Hepatocyte (in vitro differentiated cells): ENCODE results near the gene TMEM51. TPM values are rescaled to one million over a fixed set of nuclear protein-coding genes. Genes with fewer than 3 reads are reported as not detected.

Source experiments
- DNase-seq: peaks from one replicate; pipeline ENCODE4 v3.0.0-alpha.2; 2016; ENCODE audit warnings: low spot score
- H2AFZ ChIP-seq: fragments of 200-600 bp; sonication (generic); 2 replicates; pipeline ENCODE4 v1.6.0; 2016; ENCODE audit warnings: antibody characterized with exemption, mild to moderate bottlenecking
- H3K27ac ChIP-seq: fragments of 200-600 bp; sonication (generic); 2 replicates; pipeline ENCODE4 v1.5.1; 2016; ENCODE audit warnings: mild to moderate bottlenecking
- H3K27me3 ChIP-seq: fragments of 200-600 bp; sonication (generic); 2 replicates; pipeline ENCODE4 v1.6.1; 2016
- H3K36me3 ChIP-seq: fragments of 200-600 bp; sonication (generic); replicated peaks from 2 replicates; pipeline ENCODE4 v1.5.1; 2016; ENCODE audit warnings: low read depth; ENCODE audit not compliant: insufficient read depth
- H3K4me1 ChIP-seq: fragments of 200-600 bp; sonication (generic); 2 replicates; pipeline ENCODE4 v1.5.1; 2016; ENCODE audit warnings: mild to moderate bottlenecking, moderate library complexity; ENCODE audit not compliant: insufficient read depth
- H3K4me2 ChIP-seq: fragments of 200-600 bp; sonication (generic); 2 replicates; pipeline ENCODE4 v1.6.0; 2016
- H3K4me3 ChIP-seq: fragments of 200-600 bp; sonication (generic); 2 replicates; pipeline ENCODE4 v1.5.1; 2016; ENCODE audit warnings: mild to moderate bottlenecking
- H3K79me2 ChIP-seq: fragments of 200-600 bp; sonication (generic); 2 replicates; pipeline ENCODE4 v1.6.0; 2017; ENCODE audit warnings: mild to moderate bottlenecking
- H3K9me2 ChIP-seq: fragments of 200-600 bp; sonication (generic); replicated peaks from 2 replicates; pipeline ENCODE4 v1.6.0; 2017; ENCODE audit warnings: mild to moderate bottlenecking; ENCODE audit not compliant: insufficient read depth
- H3K9me3 ChIP-seq: fragments of 200-600 bp; sonication (generic); 2 replicates; pipeline ENCODE4 v1.5.1; 2016; ENCODE audit warnings: low read depth, mild to moderate bottlenecking
- H4K20me1 ChIP-seq: fragments of 200-600 bp; sonication (generic); 2 replicates; pipeline ENCODE4 v1.6.0; 2016; ENCODE audit warnings: mild to moderate bottlenecking; ENCODE audit not compliant: insufficient read depth, poor library complexity, severe bottlenecking
- EZH2 ChIP-seq: fragments of 200-600 bp; sonication (generic); IDR thresholded peaks from 2 replicates; pipeline ENCODE4 v1.6.1; 2016; ENCODE audit warnings: antibody characterized with exemption, mild to moderate bottlenecking, borderline replicate concordance
- EZH2phosphoT487 ChIP-seq: fragments of 200-600 bp; sonication (generic); IDR thresholded peaks from one replicate; pipeline ENCODE4 v1.6.1; 2018; ENCODE audit warnings: antibody characterized with exemption, mild to moderate bottlenecking, low read depth, moderate library complexity; ENCODE audit not compliant: unreplicated experiment, severe bottlenecking
- WGBS: methylation state at CpG from one replicate; pipeline ENCODE4 v1.1.6; 2016; ENCODE audit warnings: low lambda C conversion rate; ENCODE audit errors: missing lambda C conversion rate; 5-methylcytosine and 5-hydroxymethylcytosine counted together
- polyA plus RNA-seq: library from polyadenylated mRNA; unstranded; fragments of >200 nt; fragmentation: Nextera tagmentation; extraction: Ambion mirVana; gene quantifications from 2 replicates; pipeline ENCODE4 v1.2.1, GENCODE V29; 2016
- total RNA-seq: library from RNA; depleted of rRNA; stranded (reverse); fragments of >200 nt; gene quantifications from 2 replicates; pipeline ENCODE4 v1.2.3, GENCODE V29; 2014
- TF ChIP-seq, protein P1 (sequence below): fragments of 200-600 bp; sonication (generic); IDR thresholded peaks from 2 replicates; pipeline ENCODE4 v1.5.1; 2016; ENCODE audit warnings: antibody characterized with exemption, mild to moderate bottlenecking; ENCODE audit not compliant: poor library complexity

The TMEM51 gene
- total and polyA plus RNA-seq, 2 experiments from 2014 or later = 23.4 to 24.0 TPM

DNA sequence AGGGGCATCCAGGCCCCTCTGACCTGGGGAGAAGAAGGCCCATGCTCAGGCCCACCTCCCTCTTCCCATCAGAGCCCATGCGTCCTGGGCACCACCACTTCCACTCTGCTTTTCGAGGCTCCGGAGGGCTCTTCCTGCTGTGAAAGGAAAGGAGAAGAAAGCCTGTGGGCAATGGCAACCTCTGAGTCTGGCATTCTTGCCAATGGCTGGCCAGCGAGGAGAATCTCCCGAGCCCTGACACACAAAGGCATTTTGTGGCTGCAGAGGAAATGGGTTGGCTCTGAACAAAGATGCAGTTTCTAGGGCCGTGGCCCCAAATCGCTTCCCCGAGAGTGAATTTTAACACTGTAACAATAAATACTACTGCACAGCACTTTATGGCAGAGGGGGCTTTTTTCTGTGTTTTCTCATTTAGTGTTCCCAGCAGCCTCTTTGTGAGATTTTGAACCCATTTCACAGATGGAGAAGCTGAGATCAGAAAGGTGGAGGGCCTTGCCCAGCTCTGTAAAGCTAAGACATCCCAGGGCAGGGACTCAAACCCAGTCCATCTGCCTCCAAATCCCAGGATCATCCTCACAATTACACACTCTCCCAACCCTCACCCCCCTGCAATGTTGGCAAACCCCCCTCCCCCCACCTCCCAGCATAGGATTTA is 35.7 kb upstream of the TMEM51 start:
- H3K27ac ChIP-seq = no peak overlapping the region
- no peaks in the 10 kb centered on the region for H3K9me2 ChIP-seq
- TF ChIP-seq, protein P1, sequence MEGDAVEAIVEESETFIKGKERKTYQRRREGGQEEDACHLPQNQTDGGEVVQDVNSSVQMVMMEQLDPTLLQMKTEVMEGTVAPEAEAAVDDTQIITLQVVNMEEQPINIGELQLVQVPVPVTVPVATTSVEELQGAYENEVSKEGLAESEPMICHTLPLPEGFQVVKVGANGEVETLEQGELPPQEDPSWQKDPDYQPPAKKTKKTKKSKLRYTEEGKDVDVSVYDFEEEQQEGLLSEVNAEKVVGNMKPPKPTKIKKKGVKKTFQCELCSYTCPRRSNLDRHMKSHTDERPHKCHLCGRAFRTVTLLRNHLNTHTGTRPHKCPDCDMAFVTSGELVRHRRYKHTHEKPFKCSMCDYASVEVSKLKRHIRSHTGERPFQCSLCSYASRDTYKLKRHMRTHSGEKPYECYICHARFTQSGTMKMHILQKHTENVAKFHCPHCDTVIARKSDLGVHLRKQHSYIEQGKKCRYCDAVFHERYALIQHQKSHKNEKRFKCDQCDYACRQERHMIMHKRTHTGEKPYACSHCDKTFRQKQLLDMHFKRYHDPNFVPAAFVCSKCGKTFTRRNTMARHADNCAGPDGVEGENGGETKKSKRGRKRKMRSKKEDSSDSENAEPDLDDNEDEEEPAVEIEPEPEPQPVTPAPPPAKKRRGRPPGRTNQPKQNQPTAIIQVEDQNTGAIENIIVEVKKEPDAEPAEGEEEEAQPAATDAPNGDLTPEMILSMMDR = no peak
- TF ChIP-seq EZH2phosphoT487 (no peak), EZH2 (no peak)

DNA sequence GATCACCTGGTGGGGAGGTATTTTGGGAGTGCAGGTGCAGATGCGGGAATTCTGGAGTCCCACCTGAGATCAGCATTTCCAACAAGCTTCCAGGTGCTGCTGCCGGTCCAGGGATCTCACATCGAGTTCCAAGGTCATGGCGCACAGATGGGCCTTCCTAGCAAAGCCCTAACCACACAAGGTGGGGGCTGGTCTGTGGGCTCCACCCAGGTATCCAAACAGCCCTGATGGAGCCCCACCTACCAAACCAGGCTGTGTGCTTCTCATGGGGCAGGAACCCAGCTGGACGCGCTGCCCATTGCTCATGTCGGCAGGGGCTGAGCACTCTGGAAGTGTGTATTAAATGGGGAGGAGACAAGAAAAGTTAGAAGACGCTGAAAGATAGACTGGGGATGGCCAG is 35.0 kb upstream of the TMEM51 start:
- no peak overlapping the region for H3K4me2 ChIP-seq
- no peak overlapping the region for H3K27ac ChIP-seq
- H3K9me3 ChIP-seq = no peaks in the 10 kb centered on the region
- H3K36me3 ChIP-seq = no peaks in the 10 kb centered on the region
- H3K4me3 ChIP-seq = no peak overlapping the region
- no peaks in the 10 kb centered on the region for H4K20me1 ChIP-seq
- no peak for DNase-seq
- H2AFZ ChIP-seq = no peak overlapping the region
- no peaks in the 10 kb centered on the region for H3K9me2 ChIP-seq
- no peaks in the 10 kb centered on the region for H3K79me2 ChIP-seq
- no peaks in the 10 kb centered on the region for H3K27me3 ChIP-seq
- TF ChIP-seq, protein P1 = no peak
- TF ChIP-seq EZH2phosphoT487 (no peak), EZH2 (no peak)
- WGBS = 90% methylated on average over 8 of the region's 8 CpGs
- H3K4me1 ChIP-seq = no peaks in the 10 kb centered on the region

More for the DNA sequence above, 35.7 kb upstream of the TMEM51 start:
- Histone ChIP-seq H3K9me3 (no peaks in the 10 kb centered on the region), H3K27me3 (no peaks in the 10 kb centered on the region), H3K36me3 (no peaks in the 10 kb centered on the region), H3K79me2 (no peaks in the 10 kb centered on the region), H2AFZ (no peak overlapping the region), H4K20me1 (no peaks in the 10 kb centered on the region), H3K4me2 (no peak overlapping the region), H3K4me1 (peaks cover 1% of the 10 kb centered on the region), H3K4me3 (no peak overlapping the region)
- no peak for DNase-seq
- WGBS = 85% methylated on average over 8 of the region's 8 CpGs

DNA sequence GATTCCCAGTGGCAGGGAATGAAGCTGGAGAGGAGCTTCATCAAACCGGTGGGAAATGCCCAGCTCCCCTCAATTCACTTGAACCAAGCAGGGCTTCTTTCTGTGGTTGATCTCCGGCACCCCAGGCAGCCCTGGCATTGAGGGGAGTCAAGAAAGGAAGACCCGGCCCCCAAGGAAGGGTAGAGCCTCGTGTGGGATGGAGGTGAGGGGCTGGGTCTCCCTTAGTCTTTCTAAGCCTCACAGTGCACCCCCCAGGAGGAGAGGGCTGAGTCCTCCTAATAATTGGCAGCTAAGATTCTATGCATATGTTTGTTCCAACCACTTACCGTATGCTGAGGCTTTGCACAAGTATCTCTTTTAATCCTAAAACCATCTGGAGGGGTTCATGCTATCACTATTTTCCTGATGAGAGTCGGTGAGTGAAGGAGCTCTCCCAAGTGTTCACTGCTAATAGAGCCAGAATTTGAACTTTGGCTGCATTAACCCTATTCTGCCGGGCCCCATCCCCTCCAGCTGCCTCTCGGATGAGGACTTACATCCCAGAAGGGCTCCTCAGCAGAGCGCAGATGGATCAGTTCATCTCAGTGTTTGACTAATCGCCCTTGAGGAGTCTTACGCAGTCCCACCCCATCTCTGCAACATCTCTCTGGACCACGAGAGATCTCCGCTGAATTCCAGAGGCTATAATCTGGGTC is 33.1 kb upstream of the TMEM51 start:
- Histone ChIP-seq H3K4me1 (no peaks in the 10 kb centered on the region), H3K4me3 (no peak overlapping the region), H3K4me2 (no peak overlapping the region), H3K27ac (no peak overlapping the region), H3K79me2 (no peaks in the 10 kb centered on the region), H3K9me3 (no peaks in the 10 kb centered on the region), H3K9me2 (no peaks in the 10 kb centered on the region), H3K36me3 (no peaks in the 10 kb centered on the region), H3K27me3 (no peaks in the 10 kb centered on the region), H2AFZ (no peak overlapping the region), H4K20me1 (no peaks in the 10 kb centered on the region)
- WGBS = 88% methylated on average over 13 of the region's 13 CpGs
- DNase-seq = no peak
- TF ChIP-seq, protein P1 = no peak
- TF ChIP-seq EZH2phosphoT487 (no peak), EZH2 (no peak)
